Nephron progenitor cell (in vitro differentiated cells): ENCODE results near the gene LAGE3.
A peak's percentile ranks its signal among the peaks of the same experiment; 100 is the strongest.

Experiments
- DNase-seq: peaks from one replicate; pipeline ENCODE4 v3.0.0; 2021
- H3K27ac Mint-ChIP-seq: 2 replicates; pipeline ENCODE4 v1.8.0; 2021; ENCODE audit warnings: mild to moderate bottlenecking, moderate library complexity, mixed read lengths
- H3K27me3 Mint-ChIP-seq: 2 replicates; pipeline ENCODE4 v1.8.0; 2021; ENCODE audit warnings: mild to moderate bottlenecking, low read depth, mixed read lengths; ENCODE audit not compliant: poor library complexity
- H3K36me3 Mint-ChIP-seq: 2 replicates; pipeline ENCODE4 v1.8.0; 2021; ENCODE audit warnings: low read depth, mixed read lengths
- H3K4me1 Mint-ChIP-seq: 2 replicates; pipeline ENCODE4 v1.8.0; 2021; ENCODE audit warnings: mixed read lengths
- H3K4me3 Mint-ChIP-seq: 2 replicates; pipeline ENCODE4 v1.8.0; 2021; ENCODE audit warnings: mild to moderate bottlenecking, moderate library complexity, mixed read lengths
- H3K9me3 Mint-ChIP-seq: 2 replicates; pipeline ENCODE4 v1.8.0; 2021; ENCODE audit warnings: mild to moderate bottlenecking, moderate library complexity, mixed read lengths
- CTCF ChIP-seq: fragments of 200-600 bp; sonication (generic); IDR thresholded peaks from 2 replicates; pipeline ENCODE4 v1.5.0; 2021; ENCODE audit warnings: antibody characterized with exemption

The LAGE3 gene

GRCh38 chrX:154443479-154443910 is 35.6 kb downstream of the LAGE3 start:
- peaks cover 61% of the 10 kb centered on the region for H3K9me3 Mint-ChIP-seq
- peaks cover 9% of the 10 kb centered on the region for H3K4me1 Mint-ChIP-seq
- H3K4me3 Mint-ChIP-seq = peak overlapping the region; percentile 80
- no peaks in the 10 kb centered on the region for H3K27me3 Mint-ChIP-seq
- H3K27ac Mint-ChIP-seq = no peak overlapping the region
- TF ChIP-seq CTCF = no peak
- peaks cover 9% of the 10 kb centered on the region for H3K36me3 Mint-ChIP-seq
- DNase-seq = no peak

GRCh38 chrX:154441984-154442707 is 36.9 kb downstream of the LAGE3 start:
- Mint-ChIP-seq H3K27ac (peak overlapping the region; percentile 36), H3K27me3 (no peaks in the 10 kb centered on the region), H3K4me3 (no peak overlapping the region), H3K36me3 (peaks cover 5% of the 10 kb centered on the region), H3K9me3 (peaks cover 57% of the 10 kb centered on the region), H3K4me1 (peaks cover 17% of the 10 kb centered on the region)
- DNase-seq = no peak
- TF ChIP-seq CTCF = no peak

GRCh38 chrX:154441564-154441963 is 37.5 kb downstream of the LAGE3 start:
- Mint-ChIP-seq H3K9me3 (peaks cover 51% of the 10 kb centered on the region), H3K27ac (peak overlapping the region; percentile 36), H3K4me3 (no peak overlapping the region), H3K36me3 (no peaks in the 10 kb centered on the region), H3K27me3 (no peaks in the 10 kb centered on the region), H3K4me1 (peaks cover 17% of the 10 kb centered on the region)
- TF ChIP-seq CTCF = no peak
- no peak for DNase-seq

GRCh38 chrX:154440623-154441357 is 38.3 kb downstream of the LAGE3 start:
- DNase-seq = no peak
- H3K9me3 Mint-ChIP-seq = peaks cover 56% of the 10 kb centered on the region
- TF ChIP-seq CTCF = no peak
- H3K4me1 Mint-ChIP-seq = peaks cover 18% of the 10 kb centered on the region
- H3K4me3 Mint-ChIP-seq = no peak overlapping the region
- peaks cover 5% of the 10 kb centered on the region for H3K36me3 Mint-ChIP-seq
- H3K27me3 Mint-ChIP-seq = peaks cover 2% of the 10 kb centered on the region
- H3K27ac Mint-ChIP-seq = no peak overlapping the region

GRCh38 chrX:154439841-154440240 is 39.2 kb downstream of the LAGE3 start:
- peaks cover 2% of the 10 kb centered on the region for H3K27me3 Mint-ChIP-seq
- no peak for TF ChIP-seq CTCF

More at GRCh38 chrX:154439841-154440240, 39.2 kb downstream of the LAGE3 start:
- Mint-ChIP-seq H3K27ac (no peak overlapping the region), H3K9me3 (peaks cover 64% of the 10 kb centered on the region), H3K4me3 (no peak overlapping the region), H3K36me3 (peaks cover 9% of the 10 kb centered on the region), H3K4me1 (peaks cover 20% of the 10 kb centered on the region)
- no peak for DNase-seq
